IMR-90 (cell line): ENCODE data around the gene SEC11C. TPM values are rescaled to one million over a fixed set of nuclear protein-coding genes. Genes with fewer than 3 reads are reported as not detected.

Experiments used
- ATAC-seq: fragments of 200-7000 bp; cut with Tn5 transposase; 2 replicates; pipeline ENCODE4 v1.9.1; 2020; ENCODE audit warnings: low read depth, mild to moderate bottlenecking, moderate library complexity
- BruUV-seq: library from RNA; stranded (reverse); fragments of 400-500 nt; replicated peaks from 2 replicates; lab custom pipeline; 2021; lab: Mats Ljungman, UMichigan
- CTCF ChIA-PET: fragments of 300-600 bp; formaldehyde crosslinking; extraction: SDS; loops from one replicate; lab custom pipeline; 2021; ENCODE audit warnings: antibody characterized with exemption; lab: Yijun Ruan, JAX
- POLR2A ChIA-PET: fragments of 300-600 bp; sonication (Branson Sonifier 250); formaldehyde crosslinking; loops from one replicate; lab custom pipeline; 2022; ENCODE audit warnings: antibody characterized with exemption; ENCODE audit not compliant: unreplicated experiment; lab: Charles Lee
- DNase-seq: peaks from one replicate; pipeline ENCODE4 v3.0.0; 2013
- H2AFZ ChIP-seq: replicated peaks from 2 replicates; pipeline ENCODE3; 2013; ENCODE audit warnings: low read length, mild to moderate bottlenecking; ENCODE audit not compliant: poor library complexity
- H2AK5ac ChIP-seq: 2 replicates; pipeline ENCODE4 v1.6.1; 2013; ENCODE audit warnings: low read depth, low read length, inconsistent platforms
- H2AK9ac ChIP-seq: replicated peaks from 2 replicates; pipeline ENCODE3; 2013; ENCODE audit warnings: mild to moderate bottlenecking, low read depth, low read length, moderate library complexity; ENCODE audit not compliant: poor library complexity
- H2BK120ac ChIP-seq: 2 replicates; pipeline ENCODE4 v1.6.1; 2013; ENCODE audit warnings: low read depth, low read length, inconsistent platforms
- H2BK15ac ChIP-seq: 3 replicates; pipeline ENCODE4 v1.6.1; 2013; ENCODE audit warnings: low read depth, low read length, inconsistent platforms
- H2BK20ac ChIP-seq: 2 replicates; pipeline ENCODE4 v1.6.1; 2013; ENCODE audit warnings: low read depth, mild to moderate bottlenecking, inconsistent platforms, low read length, moderate library complexity
- H2BK5ac ChIP-seq: 2 replicates; pipeline ENCODE4 v1.6.1; 2013; ENCODE audit warnings: mild to moderate bottlenecking, low read depth, low read length, inconsistent platforms; ENCODE audit not compliant: poor library complexity, severe bottlenecking
- H3K14ac ChIP-seq: replicated peaks from 2 replicates; pipeline ENCODE4 v1.6.1; 2013; ENCODE audit warnings: low read depth, low read length, inconsistent platforms
- H3K18ac ChIP-seq: 2 replicates; pipeline ENCODE4 v1.6.1; 2013; ENCODE audit warnings: low read depth, low read length, control low read depth
- H3K23ac ChIP-seq: 2 replicates; pipeline ENCODE4 v1.6.1; 2013; ENCODE audit warnings: low read depth, low read length, inconsistent platforms
- H3K27ac ChIP-seq: 2 replicates; pipeline ENCODE4 v1.5.1; 2013; ENCODE audit warnings: mild to moderate bottlenecking, control low read depth, low read length; ENCODE audit not compliant: insufficient read depth
- H3K27me3 ChIP-seq: 2 replicates; pipeline ENCODE4 v1.6.1; 2013; ENCODE audit warnings: low read length; ENCODE audit not compliant: control insufficient read depth, insufficient read depth
- H3K36me3 ChIP-seq: 2 replicates; pipeline ENCODE4 v1.6.1; 2013; ENCODE audit warnings: low read length, mixed read lengths; ENCODE audit not compliant: control insufficient read depth, insufficient read depth
- H3K4ac ChIP-seq: 2 replicates; pipeline ENCODE4 v1.6.1; 2013; ENCODE audit warnings: low read depth, low read length, inconsistent platforms
- H3K4me1 ChIP-seq: 2 replicates; pipeline ENCODE4 v1.6.1; 2013; ENCODE audit warnings: low read length, mixed read lengths; ENCODE audit not compliant: control insufficient read depth, insufficient read depth
- H3K4me2 ChIP-seq: 2 replicates; pipeline ENCODE4 v1.6.1; 2013; ENCODE audit warnings: low read depth, mild to moderate bottlenecking, control low read depth, low read length, moderate library complexity
- H3K4me3 ChIP-seq: 2 replicates; pipeline ENCODE4 v1.5.1; 2013; ENCODE audit warnings: low read depth, mild to moderate bottlenecking, control low read depth, low read length, moderate library complexity; ENCODE audit not compliant: insufficient read depth
- H3K56ac ChIP-seq: 2 replicates; pipeline ENCODE4 v1.6.1; 2013; ENCODE audit warnings: low read length, inconsistent platforms; ENCODE audit not compliant: insufficient read depth; ENCODE audit errors: extremely low read depth
- H3K79me1 ChIP-seq, 2 experiments: 2 replicates each; pipeline ENCODE4 v1.6.1; 2013; ENCODE audit warnings: low read length in 2 of 2, inconsistent platforms in 1 of 2, low read depth in 1 of 2
- H3K9ac ChIP-seq: 2 replicates; pipeline ENCODE4 v1.6.1; 2013; ENCODE audit warnings: low read depth, low read length, control low read depth
- H3K9me1 ChIP-seq: 2 replicates; pipeline ENCODE4 v1.6.1; 2013; ENCODE audit warnings: low read length, inconsistent platforms; ENCODE audit not compliant: insufficient read depth
- H3K9me3 ChIP-seq: 2 replicates; pipeline ENCODE4 v1.6.1; 2013; ENCODE audit warnings: low read length; ENCODE audit not compliant: control insufficient read depth, insufficient read depth
- H4K20me1 ChIP-seq: 2 replicates; pipeline ENCODE4 v1.6.1; 2013; ENCODE audit warnings: low read length, inconsistent platforms; ENCODE audit not compliant: insufficient read depth
- H4K5ac ChIP-seq: 2 replicates; pipeline ENCODE4 v1.6.1; 2013; ENCODE audit warnings: mild to moderate bottlenecking, low read depth, low read length, control low read depth
- H4K8ac ChIP-seq, 2 experiments: 2 replicates each; pipeline ENCODE4 v1.6.1; 2013; ENCODE audit warnings: low read depth in 2 of 2, low read length in 2 of 2, control low read depth in 1 of 2, inconsistent platforms in 1 of 2
- H4K91ac ChIP-seq: 2 replicates; pipeline ENCODE4 v1.6.1; 2013; ENCODE audit warnings: low read depth, low read length, inconsistent platforms; ENCODE audit not compliant: insufficient read depth
- CHD1 ChIP-seq: IDR thresholded peaks from 2 replicates; pipeline ENCODE4 v1.6.1; 2012; ENCODE audit warnings: low read depth, low read length, improper control_type of control experiment
- MAFK ChIP-seq: IDR thresholded peaks from 2 replicates; pipeline ENCODE4 v1.6.1; 2012; ENCODE audit warnings: low read depth, low read length, improper control_type of control experiment
- NFE2L2 ChIP-seq: fragments of 150-350 bp; IDR thresholded peaks from 2 replicates; pipeline ENCODE4 v1.6.1; 2016; ENCODE audit warnings: low read depth, mild to moderate bottlenecking, low read length
- RFX5 ChIP-seq: IDR thresholded peaks from 2 replicates; pipeline ENCODE4 v1.8.0; 2012; ENCODE audit warnings: low read depth, mild to moderate bottlenecking, low read length, moderate library complexity
- dilution Hi-C: fragments of 300-500 bp; cut with HindIII; formaldehyde crosslinking; loops from one replicate; pipeline ENCODE4 v1.14.3; 2018; ENCODE audit warnings: low sequenced_read_pairs; ENCODE audit not compliant: unreplicated experiment
- in situ Hi-C: fragments of 300-500 bp; cut with MboI; formaldehyde crosslinking; loops from 3 replicates; pipeline ENCODE4 v1.14.3; 2019; ENCODE audit warnings: low sequenced_read_pairs, inconsistent platforms, mixed read lengths
- intact Hi-C: fragments of 100-400 bp; cut with micrococcal nuclease; formaldehyde crosslinking; loops from 2 replicates; pipeline ENCODE4 v1.10.0; 2022
- polyA plus RNA-seq, 3 experiments: library from polyadenylated mRNA; depleted of rRNA; stranded (reverse); fragments of >200 nt; gene quantifications; 2 replicates each; pipeline ENCODE4 v1.2.3, GENCODE V29; 2012; ENCODE audit warnings: low replicate concordance in 1 of 3
- total RNA-seq: library from RNA; depleted of rRNA; stranded (reverse); fragments of >200 nt; gene quantifications from 2 replicates; pipeline ENCODE4 v1.2.3, GENCODE V29; 2012
- TF ChIP-seq, protein P1 (sequence below): fragments of 150-350 bp; IDR thresholded peaks from 2 replicates; pipeline ENCODE4 v1.6.1; 2017; ENCODE audit warnings: mild to moderate bottlenecking, antibody characterized with exemption, low read length, low read depth

SEC11C gene
- total and polyA plus RNA-seq, 2 of the 4 experiments (the other 2 are of a cell fraction): 10.6 to 11.9 TPM

DNA sequence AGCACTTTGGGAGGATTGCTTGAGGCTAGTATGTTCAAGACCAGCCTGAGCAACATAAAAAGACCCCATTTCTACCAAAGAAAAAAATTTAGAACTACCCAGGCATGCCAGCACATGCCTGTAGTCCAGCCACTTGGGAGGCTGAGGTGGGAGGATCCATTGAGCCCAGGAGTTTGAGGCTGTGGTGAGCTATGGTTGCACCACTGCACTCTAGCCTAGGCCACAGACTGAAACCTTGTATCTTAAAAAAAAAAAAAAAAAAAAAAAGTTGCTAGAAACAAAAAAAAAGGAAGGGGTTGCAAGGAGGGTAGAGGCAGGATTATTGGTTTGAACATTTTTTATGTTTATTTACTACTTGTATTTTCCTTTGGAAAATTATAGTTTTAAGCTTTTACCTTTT is 4.8 kb downstream of the SEC11C start:
- Histone ChIP-seq H3K36me3 (no peaks in the 10 kb centered on the region), H2AK9ac (no peak overlapping the region), H2BK15ac (no peak overlapping the region), H3K18ac (no peak overlapping the region), H2BK5ac (no peak overlapping the region), H3K79me1 (peaks cover 11 to 22% of the 10 kb centered on the region in 2 experiments; a peak in 3 of 4 replicates), H3K9me3 (no peaks in the 10 kb centered on the region), H3K14ac (no peak overlapping the region), H3K23ac (no peak overlapping the region), H3K56ac (no peak overlapping the region), H3K4me3 (no peak overlapping the region), H3K27me3 (no peaks in the 10 kb centered on the region), H2BK20ac (no peak overlapping the region), H4K8ac (no peak overlapping the region), H2AK5ac (no peak overlapping the region), H4K91ac (no peak overlapping the region), H4K5ac (no peak overlapping the region), H3K4ac (no peak overlapping the region), H3K27ac (no peak overlapping the region), H2AFZ (no peak overlapping the region), H2BK120ac (no peak overlapping the region), H3K9me1 (no peaks in the 10 kb centered on the region), H3K4me1 (no peaks in the 10 kb centered on the region), H3K4me2 (no peak overlapping the region), H3K9ac (no peak overlapping the region), H4K20me1 (0 out of 2 replicates have a peak, but pooled peaks cover 5% of the 10 kb centered on the region)
- dilution Hi-C loops (no loop called here), in situ Hi-C loops (no loop called here), intact Hi-C loops (no loop called here)
- DNase-seq (no peak), ATAC-seq (no peak)
- no TSS peak for BruUV-seq
- CTCF ChIA-PET: no interaction called here
- TF ChIP-seq NFE2L2 (no peak), RFX5 (no peak), MAFK (no peak), CHD1 (no peak)
- TF ChIP-seq, protein P1, sequence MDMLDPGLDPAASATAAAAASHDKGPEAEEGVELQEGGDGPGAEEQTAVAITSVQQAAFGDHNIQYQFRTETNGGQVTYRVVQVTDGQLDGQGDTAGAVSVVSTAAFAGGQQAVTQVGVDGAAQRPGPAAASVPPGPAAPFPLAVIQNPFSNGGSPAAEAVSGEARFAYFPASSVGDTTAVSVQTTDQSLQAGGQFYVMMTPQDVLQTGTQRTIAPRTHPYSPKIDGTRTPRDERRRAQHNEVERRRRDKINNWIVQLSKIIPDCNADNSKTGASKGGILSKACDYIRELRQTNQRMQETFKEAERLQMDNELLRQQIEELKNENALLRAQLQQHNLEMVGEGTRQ: no peak
- POLR2A ChIA-PET: no interaction called here
